ENCODE measurements around the gene NELFB. TPM values are rescaled to one million over a fixed set of nuclear protein-coding genes. Genes with fewer than 3 reads are reported as not detected.

The NELFB gene
- total RNA-seq, 4 donors from 2014 or later, result 26.1 to 41.4 (median 35.2) TPM

- intact Hi-C loops (cut with DNase I), result no loop called here
- peaks cover 22 to 57% (median 25%) of the 10 kb centered on the region in 3 donors for H3K4me1 ChIP-seq
Measured at GRCh38 chr9:137217276-137218211, 37.6 kb upstream of the NELFB start.

DNA sequence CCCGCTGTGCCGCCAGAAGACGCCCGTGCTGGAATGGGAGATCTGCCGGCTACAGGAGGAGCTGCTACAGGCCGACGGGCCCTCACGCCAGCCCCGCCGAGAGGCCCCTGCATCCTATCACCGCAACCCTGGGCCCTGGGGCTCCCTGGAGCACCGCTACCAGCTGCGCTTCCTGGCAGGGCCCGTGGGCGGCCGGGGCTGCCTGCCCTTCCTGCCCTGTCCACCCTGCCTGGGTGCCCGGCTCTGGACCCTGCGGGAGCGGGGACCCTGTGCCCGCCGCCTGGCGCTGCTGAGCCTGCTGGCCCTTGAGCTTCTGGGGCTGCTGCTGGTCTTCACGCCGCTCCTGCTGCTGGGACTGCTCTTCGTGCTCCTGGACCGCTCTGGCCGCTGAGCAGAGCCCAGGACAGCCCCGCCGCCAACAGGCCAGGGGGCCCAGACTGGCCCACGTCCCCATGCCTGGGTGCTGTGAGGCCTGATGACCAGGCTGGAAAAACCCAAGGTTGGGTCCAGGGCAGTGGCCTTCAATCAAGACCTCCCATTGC is 36.8 kb upstream of the NELFB start:
- TF ChIP-seq POLR2A (IDR thresholded peaks at IDR 0.05), result no peak
- no peak for TF ChIP-seq CTCF (IDR thresholded peaks at IDR 0.05)
- peak overlapping the region; percentile 37 to 66 (median 50) for H3K4me3 ChIP-seq
- H3K36me3 ChIP-seq, result peaks cover 0 to 29% (median 0%) of the 10 kb centered on the region in 3 donors
- peaks cover 28 to 64% (median 31%) of the 10 kb centered on the region in 3 donors for H3K4me1 ChIP-seq
- H3K9me3 ChIP-seq, result no peaks in the 10 kb centered on the region
- no peaks in the 10 kb centered on the region for H3K27me3 ChIP-seq
- intact Hi-C loops (cut with DNase I), result no loop called here
- WGBS, 2 donors, result 67% methylated on average over 2 of the region's 30 CpGs; no CpG with 5 or more reads in 1 of the 2 donors
- peak overlapping the region; percentile 83 to 92 (median 90) for H3K27ac ChIP-seq
- DNase-seq, result no peak

More at GRCh38 chr9:137217276-137218211, 37.6 kb upstream of the NELFB start:
- H3K27ac ChIP-seq, result peak overlapping the region; percentile 83 to 92 (median 90)
- no peaks in the 10 kb centered on the region for H3K9me3 ChIP-seq
- WGBS, 2 donors, result 49% methylated on average over 9 of the region's 36 CpGs; no CpG with 5 or more reads in 1 of the 2 donors
- peaks cover 0 to 29% (median 0%) of the 10 kb centered on the region in 3 donors for H3K36me3 ChIP-seq
- peak overlapping the region; percentile 37 to 66 (median 50) for H3K4me3 ChIP-seq
- H3K27me3 ChIP-seq, result no peaks in the 10 kb centered on the region
- TF ChIP-seq POLR2A (IDR thresholded peaks at IDR 0.05) (peak in 2 of 4 donors; percentile 50 to 70), CTCF (IDR thresholded peaks at IDR 0.05) (peak in 2 of 6 experiments; percentile 11 to 15)
- DNase-seq, result no peak

DNA sequence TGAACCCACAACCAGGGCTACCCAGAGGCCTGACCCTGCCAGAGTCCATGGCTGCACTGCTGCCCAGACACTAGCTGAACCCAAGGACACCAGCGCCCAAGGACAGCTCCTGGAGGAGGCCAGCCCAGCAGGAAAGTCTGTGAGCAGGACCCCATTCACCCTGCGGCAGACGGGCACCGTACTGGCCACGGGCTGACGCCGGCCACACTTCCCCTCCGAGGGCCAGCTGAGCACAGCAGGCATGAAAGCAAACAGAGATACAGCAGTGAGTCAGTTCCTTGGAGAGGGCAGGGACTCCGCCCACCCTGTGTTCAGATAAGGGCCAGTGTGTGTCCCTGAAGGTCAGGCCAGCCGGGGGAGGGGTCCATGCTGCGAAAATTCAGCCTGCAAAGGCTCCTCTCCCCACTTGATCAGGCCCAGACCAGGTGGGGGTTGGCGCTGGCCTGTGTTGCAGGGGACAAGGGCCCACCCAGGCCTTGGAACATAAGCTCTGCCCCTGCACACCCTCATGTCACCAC is 36.3 kb upstream of the NELFB start:
- WGBS, 2 donors, result 69% methylated on average over 4 of the region's 12 CpGs; no CpG with 5 or more reads in 1 of the 2 donors
- no peak for TF ChIP-seq CTCF (IDR thresholded peaks at IDR 0.05)
- TF ChIP-seq POLR2A (IDR thresholded peaks at IDR 0.05), result no peak
- H3K4me3 ChIP-seq, result peak overlapping the region; percentile 37 to 66 (median 50)

GRCh38 chr9:137219757-137220316 is 35.3 kb upstream of the NELFB start:
- TF ChIP-seq POLR2A (IDR thresholded peaks at IDR 0.05) (no peak), CTCF (IDR thresholded peaks at IDR 0.05) (no peak)
- Histone ChIP-seq H3K36me3 (peaks cover 0 to 19% (median 0%) of the 10 kb centered on the region in 3 donors), H3K27me3 (no peaks in the 10 kb centered on the region), H3K9me3 (no peaks in the 10 kb centered on the region), H3K4me3 (no peak overlapping the region), H3K27ac (no peak overlapping the region), H3K4me1 (peaks cover 38 to 76% (median 44%) of the 10 kb centered on the region in 3 donors)
- no peak for DNase-seq
- WGBS, 2 donors, result 92% methylated on average over 2 of the region's 10 CpGs
- intact Hi-C loops (cut with DNase I), result no loop called here

More for the DNA sequence above, 36.3 kb upstream of the NELFB start:
- H3K27ac ChIP-seq, result peak overlapping the region in 3 of 4 donors; percentile 83 to 92 (median 91)
- H3K36me3 ChIP-seq, result peaks cover 0 to 29% (median 0%) of the 10 kb centered on the region in 3 donors
- no peaks in the 10 kb centered on the region for H3K9me3 ChIP-seq
- DNase-seq, result no peak
- peaks cover 28 to 66% (median 33%) of the 10 kb centered on the region in 3 donors for H3K4me1 ChIP-seq
- no peaks in the 10 kb centered on the region for H3K27me3 ChIP-seq
- intact Hi-C loops (cut with DNase I), result no loop called here
